Fibroblast of pulmonary artery (primary cell): ENCODE measurements around the gene GSG1L.
"Not testable (repeated sequence)": the region's sequence is repeated elsewhere in the genome, so short reads cannot be mapped to it uniquely, and the experiment has no call there.

ENCODE experiments used
- DNase-seq: peaks from one replicate; pipeline ENCODE4 v3.0.0-alpha.2; 2010; ENCODE audit warnings: low read depth
- H3K4me3 ChIP-seq: replicated peaks from 2 replicates; pipeline ENCODE4 v1.5.1; 2011; ENCODE audit warnings: low read depth, mild to moderate bottlenecking, control low read depth, low read length, moderate library complexity
- TF ChIP-seq, protein P1 (sequence below): IDR thresholded peaks from 2 replicates; pipeline ENCODE4 v1.5.1; 2011; ENCODE audit warnings: mild to moderate bottlenecking, control low read depth, low read length, inconsistent platforms; ENCODE audit errors: missing control alignments

The GSG1L gene

GRCh38 chr16:27952811-27953210, 110.7 kb downstream of the GSG1L start:
- no peak overlapping the region for H3K4me3 ChIP-seq
- no peak for DNase-seq
- TF ChIP-seq, protein P1, sequence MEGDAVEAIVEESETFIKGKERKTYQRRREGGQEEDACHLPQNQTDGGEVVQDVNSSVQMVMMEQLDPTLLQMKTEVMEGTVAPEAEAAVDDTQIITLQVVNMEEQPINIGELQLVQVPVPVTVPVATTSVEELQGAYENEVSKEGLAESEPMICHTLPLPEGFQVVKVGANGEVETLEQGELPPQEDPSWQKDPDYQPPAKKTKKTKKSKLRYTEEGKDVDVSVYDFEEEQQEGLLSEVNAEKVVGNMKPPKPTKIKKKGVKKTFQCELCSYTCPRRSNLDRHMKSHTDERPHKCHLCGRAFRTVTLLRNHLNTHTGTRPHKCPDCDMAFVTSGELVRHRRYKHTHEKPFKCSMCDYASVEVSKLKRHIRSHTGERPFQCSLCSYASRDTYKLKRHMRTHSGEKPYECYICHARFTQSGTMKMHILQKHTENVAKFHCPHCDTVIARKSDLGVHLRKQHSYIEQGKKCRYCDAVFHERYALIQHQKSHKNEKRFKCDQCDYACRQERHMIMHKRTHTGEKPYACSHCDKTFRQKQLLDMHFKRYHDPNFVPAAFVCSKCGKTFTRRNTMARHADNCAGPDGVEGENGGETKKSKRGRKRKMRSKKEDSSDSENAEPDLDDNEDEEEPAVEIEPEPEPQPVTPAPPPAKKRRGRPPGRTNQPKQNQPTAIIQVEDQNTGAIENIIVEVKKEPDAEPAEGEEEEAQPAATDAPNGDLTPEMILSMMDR: no peak

DNA sequence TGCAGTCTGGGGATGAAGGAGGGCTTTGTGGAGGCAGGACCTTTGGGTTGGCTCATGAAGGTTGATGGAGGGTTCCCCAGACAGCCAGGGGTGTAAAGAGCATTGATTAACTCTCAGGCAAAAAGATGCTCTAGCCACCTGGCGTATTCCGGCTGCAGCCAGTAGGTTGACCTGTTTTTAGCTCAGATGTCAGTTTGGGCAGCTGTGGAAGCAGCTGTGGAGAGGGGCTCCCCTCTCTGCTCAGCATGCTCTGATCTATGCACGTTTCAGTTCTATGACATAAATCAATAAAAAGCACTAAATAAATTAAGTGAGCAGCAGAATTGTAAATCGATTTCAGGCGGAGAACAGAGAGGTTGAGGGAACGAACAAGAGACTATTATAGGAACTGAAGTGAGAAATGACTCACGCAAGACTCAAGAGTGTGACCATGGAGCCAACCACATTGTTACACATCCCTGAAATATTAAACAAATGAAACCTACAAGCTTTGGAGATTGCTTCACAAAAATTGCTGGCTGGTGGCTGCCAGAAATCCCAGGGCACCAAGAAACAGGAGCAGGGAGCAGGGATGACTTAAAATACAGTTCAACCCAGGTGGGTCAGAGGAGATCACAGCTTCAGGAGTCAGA, 111.9 kb downstream of the GSG1L start:
- TF ChIP-seq, protein P1: no peak
- no peak for DNase-seq
- H3K4me3 ChIP-seq: no peak overlapping the region

- TF ChIP-seq, protein P1: no peak
Observed at GRCh38 chr16:27950206-27950887, 113.2 kb downstream of the GSG1L start.

GRCh38 chr16:27947696-27948095, 115.8 kb downstream of the GSG1L start:
- no peak overlapping the region for H3K4me3 ChIP-seq
- DNase-seq: no peak
- TF ChIP-seq, protein P1: no peak

More at GRCh38 chr16:27950206-27950887, 113.2 kb downstream of the GSG1L start:
- no peak overlapping the region for H3K4me3 ChIP-seq
- DNase-seq: no peak

GRCh38 chr16:27945233-27945973, 118.1 kb downstream of the GSG1L start:
- TF ChIP-seq, protein P1: no peak
- no peak for DNase-seq
- H3K4me3 ChIP-seq: no peak overlapping the region

- no peak for DNase-seq
- H3K4me3 ChIP-seq: no peak overlapping the region
- TF ChIP-seq, protein P1: no peak
Observed at GRCh38 chr16:27943766-27944165, 119.7 kb downstream of the GSG1L start.

GRCh38 chr16:27942071-27942470, 121.4 kb downstream of the GSG1L start:
- not testable (repeated sequence) for H3K4me3 ChIP-seq, DNase-seq
